GM06990 (cell line): ENCODE measurements around the gene SIK2.

Experiments
- DNase-seq: peaks from one replicate; pipeline ENCODE4 v3.0.0-alpha.2; 2011; ENCODE audit not compliant: insufficient read length; ENCODE audit errors: extremely low read depth
- H3K27me3 ChIP-seq: replicated peaks from 2 replicates; pipeline ENCODE4 v1.6.0; 2011; ENCODE audit warnings: low read length; ENCODE audit not compliant: control insufficient read depth, insufficient read depth
- H3K36me3 ChIP-seq: 2 replicates; pipeline ENCODE4 v1.5.1; 2011; ENCODE audit warnings: low read length; ENCODE audit not compliant: control insufficient read depth, insufficient read depth
- H3K4me3 ChIP-seq: replicated peaks from 2 replicates; pipeline ENCODE4 v1.5.1; 2011; ENCODE audit warnings: low read depth, mild to moderate bottlenecking, control low read depth, low read length
- CTCF ChIP-seq: IDR thresholded peaks from 2 replicates; pipeline ENCODE4 v1.5.1; 2011; ENCODE audit warnings: low read length, control low read depth, mild to moderate bottlenecking, inconsistent platforms; ENCODE audit not compliant: insufficient read depth, poor library complexity, severe bottlenecking

SIK2 gene

GRCh38 chr11:111724615-111725129, 122.4 kb downstream of the SIK2 start:
- DNase-seq: no peak
- Histone ChIP-seq H3K27me3 (no peaks in the 10 kb centered on the region), H3K4me3 (no peak overlapping the region), H3K36me3 (peaks cover 32% of the 10 kb centered on the region)
- no peak for TF ChIP-seq CTCF

- no peak for DNase-seq
- peaks cover 24% of the 10 kb centered on the region for H3K36me3 ChIP-seq
- TF ChIP-seq CTCF: no peak
Measured at GRCh38 chr11:111725621-111726020, 123.4 kb downstream of the SIK2 start.

GRCh38 chr11:111726301-111726713, 124.1 kb downstream of the SIK2 start:
- Histone ChIP-seq H3K4me3 (no peak overlapping the region), H3K36me3 (peaks cover 20% of the 10 kb centered on the region), H3K27me3 (no peaks in the 10 kb centered on the region)
- no peak for TF ChIP-seq CTCF
- DNase-seq: no peak

More at GRCh38 chr11:111725621-111726020, 123.4 kb downstream of the SIK2 start:
- no peaks in the 10 kb centered on the region for H3K27me3 ChIP-seq
- no peak overlapping the region for H3K4me3 ChIP-seq

- H3K27me3 ChIP-seq: no peaks in the 10 kb centered on the region
- TF ChIP-seq CTCF: no peak
- H3K4me3 ChIP-seq: no peak overlapping the region
- H3K36me3 ChIP-seq: peaks cover 18% of the 10 kb centered on the region
- no peak for DNase-seq
Measured at GRCh38 chr11:111727431-111727830, 125.2 kb downstream of the SIK2 start.

DNA sequence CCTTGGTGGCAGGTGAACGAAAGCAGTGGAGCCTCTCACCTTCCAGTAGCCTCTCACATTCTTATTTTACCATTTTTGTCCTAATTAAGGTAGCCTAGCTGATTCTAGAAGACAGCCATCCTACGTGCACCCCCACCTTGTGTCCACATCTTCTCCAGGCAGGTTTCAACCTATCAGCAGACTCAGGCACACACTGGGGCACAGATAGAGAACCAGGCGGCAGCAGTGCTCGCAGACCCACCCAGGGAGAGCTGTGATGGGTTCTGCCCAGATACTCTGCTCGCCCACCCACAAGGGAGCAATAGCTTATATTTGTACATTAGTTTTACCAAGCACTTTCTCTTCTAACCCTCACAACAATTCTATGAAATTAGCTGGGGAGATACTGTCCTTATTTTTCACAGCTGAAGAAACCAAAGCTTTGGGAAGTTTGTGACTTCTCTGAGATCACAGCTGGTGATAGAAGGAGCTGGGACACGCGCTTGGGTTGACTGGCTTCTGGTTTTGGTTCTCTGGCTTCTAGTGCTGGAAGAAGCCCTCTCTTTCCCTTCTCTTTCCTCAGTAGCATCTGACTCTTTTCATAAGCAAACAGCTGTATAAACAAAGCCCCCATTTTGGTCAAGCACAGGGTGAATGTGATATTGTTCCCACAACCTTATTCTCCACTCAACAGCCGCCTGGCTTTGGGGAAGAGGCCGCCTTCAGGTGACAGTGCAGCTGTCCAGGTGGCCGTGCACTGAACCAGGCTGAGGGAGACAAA, 127.0 kb downstream of the SIK2 start:
- no peak for TF ChIP-seq CTCF
- Histone ChIP-seq H3K36me3 (peaks cover 7% of the 10 kb centered on the region), H3K27me3 (no peaks in the 10 kb centered on the region), H3K4me3 (no peak overlapping the region)
- no peak for DNase-seq
